Measurements from ENCODE around the gene ODAD3. TPM values are rescaled to one million over a fixed set of nuclear protein-coding genes. Genes with fewer than 3 reads are reported as not detected.
A peak's percentile ranks its signal among the peaks of the same experiment; 100 is the strongest.

Gene ODAD3
- total RNA-seq, 2 experiments from 2014 or later: not detected

GRCh38 chr19:11405846-11406643 is 28.9 kb downstream of the ODAD3 start:
- ChIA-PET POLR2A (interaction anchor here (2.3 kb wide), 1 partner anchor 31 kb away, joined by 12 read pairs; no protein-coding TSS in a partner anchor), CTCF (interaction anchor here (2.9 kb wide), 1 partner anchor 25 kb away, joined by 17 read pairs; no protein-coding TSS in a partner anchor)
- H3K4me3 ChIP-seq (ENCODE audit: low read length): no peak overlapping the region
- peaks cover 5 to 9% of the 10 kb centered on the region in 2 experiments for H3K27me3 ChIP-seq (ENCODE audit: control insufficient read depth in 1 of 2, insufficient read depth in 2 of 2, low read length in 2 of 2)
- TF ChIP-seq, protein P1, sequence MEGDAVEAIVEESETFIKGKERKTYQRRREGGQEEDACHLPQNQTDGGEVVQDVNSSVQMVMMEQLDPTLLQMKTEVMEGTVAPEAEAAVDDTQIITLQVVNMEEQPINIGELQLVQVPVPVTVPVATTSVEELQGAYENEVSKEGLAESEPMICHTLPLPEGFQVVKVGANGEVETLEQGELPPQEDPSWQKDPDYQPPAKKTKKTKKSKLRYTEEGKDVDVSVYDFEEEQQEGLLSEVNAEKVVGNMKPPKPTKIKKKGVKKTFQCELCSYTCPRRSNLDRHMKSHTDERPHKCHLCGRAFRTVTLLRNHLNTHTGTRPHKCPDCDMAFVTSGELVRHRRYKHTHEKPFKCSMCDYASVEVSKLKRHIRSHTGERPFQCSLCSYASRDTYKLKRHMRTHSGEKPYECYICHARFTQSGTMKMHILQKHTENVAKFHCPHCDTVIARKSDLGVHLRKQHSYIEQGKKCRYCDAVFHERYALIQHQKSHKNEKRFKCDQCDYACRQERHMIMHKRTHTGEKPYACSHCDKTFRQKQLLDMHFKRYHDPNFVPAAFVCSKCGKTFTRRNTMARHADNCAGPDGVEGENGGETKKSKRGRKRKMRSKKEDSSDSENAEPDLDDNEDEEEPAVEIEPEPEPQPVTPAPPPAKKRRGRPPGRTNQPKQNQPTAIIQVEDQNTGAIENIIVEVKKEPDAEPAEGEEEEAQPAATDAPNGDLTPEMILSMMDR (IDR thresholded peaks at IDR 0.05): no peak
- no peaks in the 10 kb centered on the region for H3K9me3 Mint-ChIP-seq
- H3K4me1 Mint-ChIP-seq (ENCODE audit: low read depth): no peaks in the 10 kb centered on the region
- no peak overlapping the region for H3K4me3 Mint-ChIP-seq
- ATAC-seq (ENCODE audit: poor library complexity): peak; percentile 66
- H3K4me1 ChIP-seq (ENCODE audit: insufficient read depth, low read length): peaks cover 6% of the 10 kb centered on the region
- no peak overlapping the region for H3K27ac Mint-ChIP-seq
- intact Hi-C loops (cut with DNase I, micrococcal nuclease): loop anchor here in 1 of 2 experiments (2.0 kb wide), 1 partner anchor 23 kb away; no protein-coding TSS in a partner anchor
- H3K9me3 ChIP-seq (ENCODE audit: control insufficient read depth in 1 of 2, insufficient read depth in 1 of 2, low read length in 2 of 2): peaks cover 0 to 4% of the 10 kb centered on the region in 2 experiments
- H3K27ac ChIP-seq (ENCODE audit: low read depth in 1 of 2, low read length in 2 of 2): no peak overlapping the region
- peaks cover 32% of the 10 kb centered on the region for H3K27me3 Mint-ChIP-seq
- DNase-seq: peak in 7 of 14 experiments; percentile 17 to 59 (median 43)
- H3K36me3 Mint-ChIP-seq (ENCODE audit: low read depth): no peaks in the 10 kb centered on the region
- H3K36me3 ChIP-seq (ENCODE audit: insufficient read depth, low read length): no peaks in the 10 kb centered on the region

GRCh38 chr19:11404588-11405222 is 30.2 kb downstream of the ODAD3 start:
- DNase-seq (no peak), ATAC-seq (ENCODE audit: poor library complexity) (no peak)
- peaks cover 0 to 4% of the 10 kb centered on the region in 2 experiments for H3K9me3 ChIP-seq (ENCODE audit: control insufficient read depth in 1 of 2, insufficient read depth in 1 of 2, low read length in 2 of 2)
- H3K4me3 Mint-ChIP-seq: no peak overlapping the region
- ChIA-PET CTCF (no interaction called here), POLR2A (no interaction called here)
- intact Hi-C loops (cut with DNase I, micrococcal nuclease): no loop called here
- no peaks in the 10 kb centered on the region for H3K9me3 Mint-ChIP-seq
- H3K4me3 ChIP-seq (ENCODE audit: low read length): no peak overlapping the region
- H3K27ac Mint-ChIP-seq: no peak overlapping the region
- no peaks in the 10 kb centered on the region for H3K4me1 Mint-ChIP-seq (ENCODE audit: low read depth)
- peaks cover 5 to 9% of the 10 kb centered on the region in 2 experiments for H3K27me3 ChIP-seq (ENCODE audit: control insufficient read depth in 1 of 2, insufficient read depth in 2 of 2, low read length in 2 of 2)
- H3K36me3 ChIP-seq (ENCODE audit: insufficient read depth, low read length): no peaks in the 10 kb centered on the region
- no peak overlapping the region for H3K27ac ChIP-seq (ENCODE audit: low read depth in 1 of 2, low read length in 2 of 2)
- H3K36me3 Mint-ChIP-seq (ENCODE audit: low read depth): no peaks in the 10 kb centered on the region
- peaks cover 6% of the 10 kb centered on the region for H3K4me1 ChIP-seq (ENCODE audit: insufficient read depth, low read length)
- peaks cover 28% of the 10 kb centered on the region for H3K27me3 Mint-ChIP-seq
- TF ChIP-seq, protein P1 (IDR thresholded peaks at IDR 0.05): no peak

GRCh38 chr19:11401808-11402543 is 32.9 kb downstream of the ODAD3 start:
- H3K4me3 ChIP-seq (ENCODE audit: low read length): no peak overlapping the region
- no peaks in the 10 kb centered on the region for H3K36me3 ChIP-seq (ENCODE audit: insufficient read depth, low read length)
- Mint-ChIP-seq H3K27ac (no peak overlapping the region), H3K27me3 (peaks cover 19% of the 10 kb centered on the region), H3K36me3 (ENCODE audit: low read depth) (no peaks in the 10 kb centered on the region), H3K4me1 (ENCODE audit: low read depth) (no peaks in the 10 kb centered on the region), H3K4me3 (no peak overlapping the region), H3K9me3 (no peaks in the 10 kb centered on the region)
- intact Hi-C loops (cut with DNase I, micrococcal nuclease): no loop called here
- H3K4me1 ChIP-seq (ENCODE audit: insufficient read depth, low read length): peaks cover 6% of the 10 kb centered on the region
- H3K27me3 ChIP-seq (ENCODE audit: control insufficient read depth in 1 of 2, insufficient read depth in 2 of 2, low read length in 2 of 2): peaks cover 4 to 5% of the 10 kb centered on the region in 2 experiments
- ATAC-seq (ENCODE audit: poor library complexity): no peak
- no peak for DNase-seq
- CTCF ChIA-PET: no interaction called here
- peaks cover 0 to 4% of the 10 kb centered on the region in 2 experiments for H3K9me3 ChIP-seq (ENCODE audit: control insufficient read depth in 1 of 2, insufficient read depth in 1 of 2, low read length in 2 of 2)
- POLR2A ChIA-PET: no interaction called here
- no peak overlapping the region for H3K27ac ChIP-seq (ENCODE audit: low read depth in 1 of 2, low read length in 2 of 2)
- TF ChIP-seq, protein P1 (IDR thresholded peaks at IDR 0.05): no peak
